Measurements from ENCODE around the gene HDAC9. TPM values are rescaled to one million over a fixed set of nuclear protein-coding genes. Genes with fewer than 3 reads are reported as not detected.

Gene HDAC9
- polyA plus RNA-seq (2012; ENCODE audit: insufficient read length, low read depth): 0.55 TPM

DNA sequence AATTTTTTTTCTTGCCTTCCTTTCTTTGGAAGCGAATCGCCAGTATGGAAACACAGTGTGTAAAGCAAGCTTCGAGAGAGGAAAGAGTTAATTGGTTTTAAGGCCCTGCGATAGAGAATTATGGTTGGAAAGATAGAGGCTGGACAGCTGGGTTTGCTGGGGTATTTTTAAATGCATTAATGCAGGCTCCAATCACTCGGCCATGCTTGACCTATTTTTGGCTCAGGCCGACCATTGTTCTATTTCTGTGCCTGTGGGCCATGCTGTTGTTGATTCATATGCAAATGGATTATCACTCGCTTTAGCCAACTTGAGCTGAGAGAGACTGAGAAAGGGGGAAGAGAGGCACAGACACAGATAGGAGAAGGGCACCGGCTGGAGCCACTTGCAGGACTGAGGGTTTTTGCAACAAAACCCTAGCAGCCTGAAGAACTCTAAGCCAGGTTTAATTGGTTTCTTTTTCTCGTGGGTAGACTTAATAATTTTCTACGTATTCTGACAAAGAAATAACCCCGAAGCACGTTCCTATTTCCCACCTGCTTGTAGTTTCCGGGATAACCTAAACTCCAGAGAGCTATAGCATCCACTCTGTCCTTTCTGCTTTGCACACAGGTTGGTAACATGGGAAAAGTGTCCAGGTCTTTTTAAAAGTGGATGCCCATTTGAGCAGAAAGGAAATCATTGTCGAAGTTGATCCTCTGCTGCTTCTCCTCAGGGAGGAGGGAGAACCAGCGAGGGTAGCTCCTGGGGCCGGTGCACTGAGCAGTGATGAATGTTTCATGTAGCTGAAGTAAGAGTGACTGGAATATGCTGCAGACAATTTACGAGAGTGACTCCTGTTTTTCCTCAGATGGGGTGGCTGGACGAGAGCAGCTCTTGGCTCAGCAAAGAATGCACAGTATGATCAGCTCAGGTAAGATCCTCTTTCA is at the start of gene HDAC9:
TSS of gene HDAC9 (plus strand) at position 338 of the 929 bp plus-strand sequence. CDS start at position 892, 554 bp downstream.
- TF ChIP-seq SIN3A (IDR thresholded peaks at IDR 0.05; ENCODE audit: borderline replicate concordance, insufficient read depth, low read length): no peak
- TF ChIP-seq, protein P1, sequence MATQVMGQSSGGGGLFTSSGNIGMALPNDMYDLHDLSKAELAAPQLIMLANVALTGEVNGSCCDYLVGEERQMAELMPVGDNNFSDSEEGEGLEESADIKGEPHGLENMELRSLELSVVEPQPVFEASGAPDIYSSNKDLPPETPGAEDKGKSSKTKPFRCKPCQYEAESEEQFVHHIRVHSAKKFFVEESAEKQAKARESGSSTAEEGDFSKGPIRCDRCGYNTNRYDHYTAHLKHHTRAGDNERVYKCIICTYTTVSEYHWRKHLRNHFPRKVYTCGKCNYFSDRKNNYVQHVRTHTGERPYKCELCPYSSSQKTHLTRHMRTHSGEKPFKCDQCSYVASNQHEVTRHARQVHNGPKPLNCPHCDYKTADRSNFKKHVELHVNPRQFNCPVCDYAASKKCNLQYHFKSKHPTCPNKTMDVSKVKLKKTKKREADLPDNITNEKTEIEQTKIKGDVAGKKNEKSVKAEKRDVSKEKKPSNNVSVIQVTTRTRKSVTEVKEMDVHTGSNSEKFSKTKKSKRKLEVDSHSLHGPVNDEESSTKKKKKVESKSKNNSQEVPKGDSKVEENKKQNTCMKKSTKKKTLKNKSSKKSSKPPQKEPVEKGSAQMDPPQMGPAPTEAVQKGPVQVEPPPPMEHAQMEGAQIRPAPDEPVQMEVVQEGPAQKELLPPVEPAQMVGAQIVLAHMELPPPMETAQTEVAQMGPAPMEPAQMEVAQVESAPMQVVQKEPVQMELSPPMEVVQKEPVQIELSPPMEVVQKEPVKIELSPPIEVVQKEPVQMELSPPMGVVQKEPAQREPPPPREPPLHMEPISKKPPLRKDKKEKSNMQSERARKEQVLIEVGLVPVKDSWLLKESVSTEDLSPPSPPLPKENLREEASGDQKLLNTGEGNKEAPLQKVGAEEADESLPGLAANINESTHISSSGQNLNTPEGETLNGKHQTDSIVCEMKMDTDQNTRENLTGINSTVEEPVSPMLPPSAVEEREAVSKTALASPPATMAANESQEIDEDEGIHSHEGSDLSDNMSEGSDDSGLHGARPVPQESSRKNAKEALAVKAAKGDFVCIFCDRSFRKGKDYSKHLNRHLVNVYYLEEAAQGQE (IDR thresholded peaks at IDR 0.05; ENCODE audit: insufficient read depth in 1 of 2, low read depth in 2 of 2, low read length in 2 of 2): no peak
- no peak for TF ChIP-seq FOXP2 (optimal IDR thresholded peaks at IDR 0.05; ENCODE audit: borderline replicate concordance, extremely low read depth, extremely low read length, insufficient read depth)
- no peak for TF ChIP-seq POLR2AphosphoS5 (IDR thresholded peaks at IDR 0.05; ENCODE audit: low read depth, low read length)
- TF ChIP-seq TAF1 (IDR thresholded peaks at IDR 0.05; ENCODE audit: borderline replicate concordance, insufficient read depth, low read length): no peak

DNA sequence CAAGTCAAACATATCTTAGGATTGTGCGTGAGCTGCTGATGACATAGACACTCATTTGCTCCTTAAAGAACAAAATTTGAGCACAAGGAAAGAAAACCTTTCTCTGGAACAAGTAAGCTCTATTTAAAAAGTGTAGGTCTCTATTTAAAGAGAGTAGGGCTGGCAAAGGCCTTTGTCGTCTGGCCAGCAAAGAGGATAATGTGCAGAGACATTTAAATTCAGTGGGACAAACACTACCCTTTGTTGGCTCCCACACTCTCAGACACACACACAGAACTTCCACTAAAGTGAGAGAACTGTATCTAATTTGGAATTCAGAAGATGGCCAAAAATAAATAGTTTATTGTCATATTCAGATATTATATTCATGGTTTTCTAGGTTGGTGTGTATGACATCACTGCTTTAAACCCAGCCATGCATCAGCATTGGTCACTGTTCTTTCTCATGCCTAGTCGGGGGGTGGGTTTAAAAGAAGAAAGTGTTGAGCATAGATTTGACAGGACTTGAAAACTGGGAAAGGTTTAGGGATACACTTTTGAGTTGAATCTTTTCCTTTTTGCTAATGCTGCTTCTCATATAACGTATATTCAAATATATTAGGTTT is 49.5 kb upstream of the HDAC9 start:
- TF ChIP-seq SIN3A (IDR thresholded peaks at IDR 0.05; ENCODE audit: borderline replicate concordance, insufficient read depth, low read length) (no peak), FOXP2 (optimal IDR thresholded peaks at IDR 0.05; ENCODE audit: borderline replicate concordance, extremely low read depth, extremely low read length, insufficient read depth) (no peak), TAF1 (IDR thresholded peaks at IDR 0.05; ENCODE audit: borderline replicate concordance, insufficient read depth, low read length) (no peak)

DNA sequence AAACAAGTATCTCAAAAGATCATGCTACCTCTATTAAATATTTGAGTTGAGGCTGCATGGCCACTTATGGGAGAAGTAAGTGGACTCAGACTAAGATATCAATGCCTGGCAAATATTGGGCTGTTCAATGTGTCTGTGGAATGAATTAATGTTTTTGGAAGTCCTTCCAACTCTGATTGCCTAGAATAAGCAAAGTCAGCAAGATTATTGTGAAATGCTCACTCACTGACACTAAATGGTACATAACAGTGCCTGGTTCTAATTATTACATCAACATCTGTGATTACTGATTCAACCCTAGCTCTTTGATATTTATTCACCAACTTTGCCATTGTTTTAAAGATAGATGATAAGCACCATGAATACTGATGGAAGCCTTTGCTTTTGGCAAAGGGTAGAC is 45.5 kb upstream of the HDAC9 start:
- TF ChIP-seq, protein P1 (IDR thresholded peaks at IDR 0.05; ENCODE audit: insufficient read depth in 1 of 2, low read depth in 2 of 2, low read length in 2 of 2): no peak
- TF ChIP-seq TAF1 (IDR thresholded peaks at IDR 0.05; ENCODE audit: borderline replicate concordance, insufficient read depth, low read length): no peak
- TF ChIP-seq FOXP2 (optimal IDR thresholded peaks at IDR 0.05; ENCODE audit: borderline replicate concordance, extremely low read depth, extremely low read length, insufficient read depth): no peak
- no peak for TF ChIP-seq POLR2AphosphoS5 (IDR thresholded peaks at IDR 0.05; ENCODE audit: low read depth, low read length)
- no peak for TF ChIP-seq SIN3A (IDR thresholded peaks at IDR 0.05; ENCODE audit: borderline replicate concordance, insufficient read depth, low read length)

DNA sequence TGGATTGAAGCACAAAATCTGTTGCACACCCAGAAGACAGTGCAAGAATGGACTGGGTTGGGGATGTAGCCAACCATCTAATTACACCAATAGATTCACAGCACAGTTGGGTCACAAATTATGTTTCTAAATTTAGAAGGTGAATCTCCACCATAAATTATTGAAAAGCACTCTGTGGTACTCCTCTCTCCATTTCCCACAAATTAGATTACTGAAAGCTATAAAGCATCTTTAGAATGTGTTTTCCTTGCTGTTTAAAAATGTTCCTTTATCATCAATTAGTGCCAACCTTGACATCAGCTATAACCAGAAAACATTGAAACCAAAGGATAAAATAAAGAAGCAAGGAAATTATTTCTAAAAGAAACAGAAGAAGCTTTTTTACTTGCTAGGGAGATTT is 39.9 kb upstream of the HDAC9 start:
- TF ChIP-seq, protein P1 (IDR thresholded peaks at IDR 0.05; ENCODE audit: insufficient read depth in 1 of 2, low read depth in 2 of 2, low read length in 2 of 2): no peak
- TF ChIP-seq SIN3A (IDR thresholded peaks at IDR 0.05; ENCODE audit: borderline replicate concordance, insufficient read depth, low read length) (no peak), POLR2AphosphoS5 (IDR thresholded peaks at IDR 0.05; ENCODE audit: low read depth, low read length) (no peak), TAF1 (IDR thresholded peaks at IDR 0.05; ENCODE audit: borderline replicate concordance, insufficient read depth, low read length) (no peak), FOXP2 (optimal IDR thresholded peaks at IDR 0.05; ENCODE audit: borderline replicate concordance, extremely low read depth, extremely low read length, insufficient read depth) (no peak)

DNA sequence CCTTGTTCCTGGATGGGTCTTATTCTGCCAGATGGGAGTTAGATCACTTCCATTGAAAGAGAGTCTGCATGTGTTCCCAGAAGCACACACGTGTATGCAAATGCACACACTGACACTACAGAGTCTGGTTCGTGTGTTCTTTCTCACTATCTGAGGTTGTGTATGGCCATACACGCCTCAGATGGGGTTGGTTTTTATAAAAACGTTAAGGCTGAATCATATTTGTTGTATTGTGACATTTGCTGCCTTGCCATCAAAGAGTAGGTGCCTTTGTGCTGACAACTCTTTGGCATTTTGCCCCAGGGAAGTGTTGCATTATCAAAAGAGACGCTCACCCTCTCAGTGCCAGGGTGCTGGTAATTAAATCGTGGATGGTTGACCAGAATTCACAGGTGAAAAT is 37.7 kb upstream of the HDAC9 start:
- no peak for TF ChIP-seq POLR2AphosphoS5 (IDR thresholded peaks at IDR 0.05; ENCODE audit: low read depth, low read length)
- TF ChIP-seq SIN3A (IDR thresholded peaks at IDR 0.05; ENCODE audit: borderline replicate concordance, insufficient read depth, low read length): no peak
- TF ChIP-seq, protein P1 (IDR thresholded peaks at IDR 0.05; ENCODE audit: insufficient read depth in 1 of 2, low read depth in 2 of 2, low read length in 2 of 2): no peak
- TF ChIP-seq TAF1 (IDR thresholded peaks at IDR 0.05; ENCODE audit: borderline replicate concordance, insufficient read depth, low read length): no peak
- TF ChIP-seq FOXP2 (optimal IDR thresholded peaks at IDR 0.05; ENCODE audit: borderline replicate concordance, extremely low read depth, extremely low read length, insufficient read depth): no peak

Measured in PFSK-1 (cell line).